ENCODE measurements around the gene SSH2.
"Not testable (repeated sequence)": the region's sequence is repeated elsewhere in the genome, so short reads cannot be mapped to it uniquely, and the experiment has no call there.

SSH2 gene

GRCh38 chr17:29726715-29727252 is 203.2 kb downstream of the SSH2 start:
- H3K4me3 ChIP-seq (ENCODE audit: insufficient read depth, low read length, poor library complexity, severe bottlenecking): no peak overlapping the region
- no peak overlapping the region for H2AFZ ChIP-seq (ENCODE audit: low read depth, low read length, severe bottlenecking)
- no peak overlapping the region for H3K9ac ChIP-seq (ENCODE audit: low read length)
- H3K9me3 ChIP-seq (ENCODE audit: insufficient read depth, low read length): no peaks in the 10 kb centered on the region
- no peaks in the 10 kb centered on the region for H4K20me1 ChIP-seq (ENCODE audit: low read depth, low read length)
- H3K27me3 ChIP-seq (ENCODE audit: low read length): no peaks in the 10 kb centered on the region
- H3K9me2 ChIP-seq (replicated peaks; ENCODE audit: insufficient read depth, low read length): no peaks in the 10 kb centered on the region
- peak overlapping the region; percentile 38 for H3K27ac ChIP-seq (ENCODE audit: low read depth, low read length)
- H3F3A ChIP-seq (ENCODE audit: insufficient read depth): peaks cover 23% of the 10 kb centered on the region
- H3K79me2 ChIP-seq (ENCODE audit: insufficient read depth, low read length): peaks cover 50% of the 10 kb centered on the region
- H3K36me3 ChIP-seq (ENCODE audit: low read length): peaks cover 3% of the 10 kb centered on the region; the same call in 1 of the 2 replicates
- TF ChIP-seq CTCF (IDR thresholded peaks at IDR 0.05; ENCODE audit: insufficient read depth, low read length, poor library complexity, severe bottlenecking): no peak
- TF ChIP-seq EZH2phosphoT487 (conservative IDR thresholded peaks at IDR 0.05; ENCODE audit: low read length): no peak
- H3K4me2 ChIP-seq (ENCODE audit: low read depth, low read length, poor library complexity, severe bottlenecking): no peak overlapping the region

GRCh38 chr17:29725408-29725807 is 204.6 kb downstream of the SSH2 start:
- not testable (repeated sequence) for H3K9me2 ChIP-seq (replicated peaks; ENCODE audit: insufficient read depth, low read length); H3K27ac ChIP-seq (ENCODE audit: low read depth, low read length)
- peaks cover 63% of the 10 kb centered on the region for H3K79me2 ChIP-seq (ENCODE audit: insufficient read depth, low read length)

GRCh38 chr17:29723278-29724047 is 206.6 kb downstream of the SSH2 start:
- Histone ChIP-seq H3K27me3 (ENCODE audit: low read length) (no peaks in the 10 kb centered on the region), H3F3A (ENCODE audit: insufficient read depth) (peaks cover 23% of the 10 kb centered on the region), H3K36me3 (ENCODE audit: low read length) (no peaks in the 10 kb centered on the region), H3K4me2 (ENCODE audit: low read depth, low read length, poor library complexity, severe bottlenecking) (peak overlapping the region; percentile 74), H3K79me2 (ENCODE audit: insufficient read depth, low read length) (peaks cover 60% of the 10 kb centered on the region), H4K20me1 (ENCODE audit: low read depth, low read length) (no peaks in the 10 kb centered on the region), H3K27ac (ENCODE audit: low read depth, low read length) (peak overlapping the region; percentile 89), H2AFZ (ENCODE audit: low read depth, low read length, severe bottlenecking) (no peak overlapping the region), H3K9me2 (replicated peaks; ENCODE audit: insufficient read depth, low read length) (no peaks in the 10 kb centered on the region), H3K4me3 (ENCODE audit: insufficient read depth, low read length, poor library complexity, severe bottlenecking) (peak overlapping the region; percentile 24), H3K9me3 (ENCODE audit: insufficient read depth, low read length) (no peaks in the 10 kb centered on the region), H3K9ac (ENCODE audit: low read length) (no peak overlapping the region; the same call in 1 of the 2 replicates)
- no peak for TF ChIP-seq EZH2phosphoT487 (conservative IDR thresholded peaks at IDR 0.05; ENCODE audit: low read length)
- TF ChIP-seq CTCF (IDR thresholded peaks at IDR 0.05; ENCODE audit: insufficient read depth, low read length, poor library complexity, severe bottlenecking): no peak

More at GRCh38 chr17:29725408-29725807, 204.6 kb downstream of the SSH2 start:
- H3K36me3 ChIP-seq (ENCODE audit: low read length); H3K9ac ChIP-seq (ENCODE audit: low read length); H4K20me1 ChIP-seq (ENCODE audit: low read depth, low read length); H3K4me2 ChIP-seq (ENCODE audit: low read depth, low read length, poor library complexity, severe bottlenecking); H3K27me3 ChIP-seq (ENCODE audit: low read length); H3K9me3 ChIP-seq (ENCODE audit: insufficient read depth, low read length); H3K4me3 ChIP-seq (ENCODE audit: insufficient read depth, low read length, poor library complexity, severe bottlenecking); H2AFZ ChIP-seq (ENCODE audit: low read depth, low read length, severe bottlenecking): not testable (repeated sequence)
- H3F3A ChIP-seq (ENCODE audit: insufficient read depth): peaks cover 23% of the 10 kb centered on the region

All from SU-DHL-6 (cell line).